Fibroblast of the conjunctiva (primary cell): ENCODE results near the gene FAM156B.
"Not testable (repeated sequence)": the region's sequence is repeated elsewhere in the genome, so short reads cannot be mapped to it uniquely, and the experiment has no call there.

ENCODE experiments used
- DNase-seq: peaks from one replicate; pipeline ENCODE4 v3.0.0-alpha.2; 2010; ENCODE audit warnings: low read depth

FAM156B gene, protein sequence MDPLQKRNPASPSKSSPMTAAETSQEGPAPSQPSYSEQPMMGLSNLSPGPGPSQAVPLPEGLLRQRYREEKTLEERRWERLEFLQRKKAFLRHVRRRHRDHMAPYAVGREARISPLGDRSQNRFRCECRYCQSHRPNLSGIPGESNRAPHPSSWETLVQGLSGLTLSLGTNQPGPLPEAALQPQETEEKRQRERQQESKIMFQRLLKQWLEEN

DNA sequence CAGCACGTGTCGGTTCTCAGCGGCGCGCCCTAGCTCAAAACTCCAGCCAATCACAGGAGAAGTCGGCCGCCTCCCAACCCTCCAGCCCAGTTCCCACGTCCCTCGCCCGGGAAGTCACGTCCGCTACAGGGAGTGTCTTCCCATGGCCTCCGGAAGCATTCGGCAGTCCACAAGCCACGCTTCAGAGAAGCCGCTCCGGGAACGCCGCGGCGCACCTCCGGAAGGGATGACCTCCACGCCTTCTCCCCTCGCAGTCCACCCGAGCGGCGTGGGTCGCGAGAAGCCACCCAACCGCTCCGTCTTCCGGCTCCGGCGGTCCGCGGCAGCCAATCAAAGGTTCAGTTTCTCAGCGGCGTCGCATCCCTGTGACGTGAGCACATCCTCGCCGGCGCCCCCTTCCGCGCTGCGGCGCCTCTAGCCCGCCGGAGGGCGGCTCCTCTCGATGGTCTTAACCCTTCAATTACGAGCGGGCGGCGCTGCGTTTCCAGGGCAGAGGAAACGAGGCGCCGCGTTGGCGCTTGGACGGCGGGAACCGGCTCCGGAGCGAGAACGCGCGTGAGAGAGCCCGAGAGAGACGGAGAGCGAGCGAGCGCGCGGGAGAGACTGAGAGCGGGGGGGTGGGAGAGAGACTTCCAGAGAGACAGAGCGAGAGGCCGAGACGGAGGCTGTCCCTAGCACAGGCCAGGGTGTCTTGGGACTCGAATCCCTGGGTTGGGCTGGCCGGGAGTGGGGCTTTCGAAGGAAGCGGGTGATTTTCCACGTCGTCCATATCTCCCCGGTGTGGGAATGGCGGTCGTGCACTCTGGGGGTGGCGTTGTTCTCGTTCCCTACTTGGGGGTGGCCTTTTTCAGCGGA lies at the start of gene FAM156B:
Gene FAM156B, plus strand, starts transcription at position 476 of the 855 bp plus-strand sequence. CDS start 9,896 bp downstream, outside the sequence.
- not testable (repeated sequence) for DNase-seq

- DNase-seq = no peak
Observed at GRCh38 chrX:52852110-52852860, 44.8 kb upstream of the FAM156B start.

GRCh38 chrX:52856991-52857525 lies 40.1 kb upstream of the FAM156B start:
- not testable (repeated sequence) for DNase-seq

DNA sequence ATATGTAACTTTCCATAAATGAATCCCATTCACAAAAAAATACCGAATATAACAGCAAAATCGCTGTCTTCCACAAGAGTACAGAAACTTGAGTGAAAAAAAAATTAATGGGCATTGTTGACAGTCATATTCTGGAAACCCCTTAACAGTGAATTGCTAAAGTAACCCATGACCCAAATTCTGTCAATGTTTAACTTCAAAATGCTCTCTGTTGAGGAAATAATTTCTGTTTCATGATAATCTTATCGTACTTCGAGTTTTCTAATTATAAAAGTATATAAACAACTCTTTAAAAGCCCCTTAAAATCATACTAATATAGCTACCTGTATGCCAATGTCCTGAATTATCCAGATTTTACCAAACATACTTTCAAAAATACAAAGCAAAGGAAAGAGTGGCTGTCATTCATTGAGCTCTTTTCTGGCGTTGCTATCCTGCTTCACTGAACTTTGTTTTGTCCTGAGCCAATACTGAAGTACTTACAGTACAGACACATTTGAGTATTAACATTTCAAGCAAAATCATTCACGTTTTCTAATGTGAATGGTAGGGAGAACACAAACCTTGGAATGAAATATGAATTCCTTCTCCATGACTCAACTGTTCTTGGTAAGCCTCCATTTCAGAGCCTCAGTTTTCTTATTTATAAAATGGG lies 31.7 kb upstream of the FAM156B start:
- no peak for DNase-seq

DNA sequence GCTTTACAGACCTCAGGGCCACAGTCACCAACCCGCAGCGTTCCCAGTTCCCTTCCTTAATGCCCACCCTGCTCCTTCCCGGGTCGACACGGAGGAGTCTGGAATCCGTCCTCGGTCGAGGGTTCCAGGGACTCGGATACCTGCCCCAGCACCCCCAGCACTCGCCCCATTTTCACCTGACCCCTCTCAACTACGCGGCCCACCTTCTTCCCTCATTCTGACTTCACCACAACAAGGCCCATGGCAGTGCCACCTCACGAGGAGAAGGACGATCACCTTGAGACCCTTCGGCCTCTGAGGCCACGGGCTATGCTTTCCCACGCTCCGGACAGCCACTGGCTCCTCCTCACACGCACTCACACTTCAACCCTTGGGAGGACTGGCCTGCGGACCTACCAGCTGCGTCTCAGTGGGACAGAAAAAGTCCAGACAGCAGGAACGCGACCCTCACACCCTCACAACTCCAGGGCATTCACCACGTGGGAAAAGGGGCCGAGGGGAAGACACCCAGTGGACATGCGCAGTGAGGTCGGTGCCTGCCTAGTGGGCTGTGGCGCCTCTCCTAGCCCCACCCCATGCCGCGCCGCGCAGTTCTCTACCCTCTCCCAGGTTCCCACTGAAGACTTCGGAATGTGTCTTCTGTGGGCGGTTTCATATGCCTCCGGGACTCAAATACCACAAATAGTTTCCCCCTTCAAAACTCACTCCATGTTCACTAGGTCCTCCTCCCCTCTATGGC lies 29.4 kb upstream of the FAM156B start, which contains the start of gene XAGE3:
Gene XAGE3, minus strand, starts transcription at position 474 of the 739 bp plus-strand sequence. CDS start 950 bp downstream, outside the sequence.
- no peak for DNase-seq

DNA sequence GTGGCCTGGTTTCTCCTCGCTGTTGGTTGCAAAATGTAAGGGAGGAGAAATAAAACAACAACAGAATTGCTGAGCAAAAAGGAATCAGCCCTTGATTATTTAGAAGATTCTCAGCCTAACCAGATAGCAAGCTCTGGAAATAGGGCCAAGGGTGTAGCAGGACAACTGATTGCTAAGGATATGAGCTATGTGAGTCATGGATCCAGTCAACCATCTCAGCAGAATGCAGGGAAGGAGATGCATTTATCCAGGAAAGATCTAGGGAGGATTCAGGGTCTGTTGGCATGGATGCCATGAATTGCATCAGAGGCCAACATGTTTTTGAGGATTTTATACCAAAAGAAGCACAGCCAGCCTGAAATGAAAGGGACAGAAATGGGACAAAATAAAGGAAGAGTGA lies 27.1 kb upstream of the FAM156B start:
- no peak for DNase-seq

GRCh38 chrX:52873825-52874224 lies 23.3 kb upstream of the FAM156B start:
- not testable (repeated sequence) for DNase-seq

DNA sequence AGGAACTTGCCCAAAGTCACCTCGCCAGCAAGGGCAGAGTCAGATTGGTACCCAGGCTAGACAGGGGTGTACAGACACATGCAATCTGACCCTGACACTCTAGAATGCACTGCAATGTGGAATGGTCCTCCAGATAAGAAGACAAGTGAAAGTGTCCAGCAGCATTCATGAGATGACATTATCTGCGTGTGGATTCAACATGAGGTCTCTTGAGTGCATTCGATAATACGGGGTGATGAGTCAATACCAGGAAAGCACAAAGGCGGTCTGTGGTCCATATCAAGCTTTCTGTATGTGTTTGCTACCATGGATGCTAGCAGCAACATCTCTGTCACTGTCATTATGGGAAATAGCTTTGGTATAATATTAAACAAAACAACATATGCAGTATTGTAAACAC lies 22.5 kb upstream of the FAM156B start:
- no peak for DNase-seq

GRCh38 chrX:52875436-52875835 lies 21.7 kb upstream of the FAM156B start:
- not testable (repeated sequence) for DNase-seq

GRCh38 chrX:52876386-52876785 lies 20.7 kb upstream of the FAM156B start:
- DNase-seq = not testable (repeated sequence)

GRCh38 chrX:52887459-52887858 lies 9.7 kb upstream of the FAM156B start:
- not testable (repeated sequence) for DNase-seq

DNA sequence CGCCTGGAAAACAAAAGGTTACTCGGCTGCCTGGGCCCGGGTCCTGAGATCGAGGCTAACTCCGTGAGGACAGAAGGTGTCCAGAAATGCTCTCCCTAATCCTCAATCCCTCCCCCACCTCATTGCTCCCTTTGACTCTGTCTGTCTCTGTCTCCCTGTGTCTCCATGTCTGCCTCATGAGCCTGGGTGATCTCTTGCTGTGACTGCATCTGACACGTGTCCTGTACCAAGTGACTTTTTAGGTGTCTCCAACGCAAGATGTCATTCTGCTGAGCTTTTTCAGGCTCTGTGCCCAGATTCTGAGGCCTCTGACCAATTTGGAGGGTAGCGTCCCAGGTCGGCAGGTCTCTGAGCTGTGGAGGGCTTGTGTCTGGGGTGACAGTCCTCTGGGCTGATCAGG lies 9.0 kb upstream of the FAM156B start:
- not testable (repeated sequence) for DNase-seq

DNA sequence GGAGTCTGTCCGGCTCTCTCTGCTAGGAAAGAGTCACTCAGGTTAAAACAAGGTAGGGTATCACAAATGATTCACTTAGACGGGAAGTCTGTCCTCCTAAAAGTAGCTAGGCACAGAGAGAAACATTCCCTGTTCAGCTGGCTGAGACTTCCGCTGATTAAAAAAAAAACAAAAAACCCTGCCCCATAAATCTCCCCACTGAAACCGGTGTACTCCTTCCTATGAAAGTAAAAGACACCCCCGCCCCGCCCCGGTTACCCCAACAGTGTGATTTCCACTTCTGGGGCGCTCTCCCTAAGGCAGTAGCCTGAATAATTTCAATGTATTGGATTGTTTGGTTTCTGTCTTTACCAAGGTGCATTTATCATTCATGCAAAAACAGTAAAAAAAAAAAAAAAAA lies 692 bp upstream of the FAM156B start:
- not testable (repeated sequence) for DNase-seq

GRCh38 chrX:52905531-52905930 lies 8.4 kb downstream of the FAM156B start:
- DNase-seq = not testable (repeated sequence)

- DNase-seq = not testable (repeated sequence)
Observed at GRCh38 chrX:52906072-52906471, 8.9 kb downstream of the FAM156B start.

- not testable (repeated sequence) for DNase-seq
Observed at GRCh38 chrX:52907137-52907536, 10.0 kb downstream of the FAM156B start.

- DNase-seq = not testable (repeated sequence)
Observed at GRCh38 chrX:52907900-52908299, 10.8 kb downstream of the FAM156B start.

DNA sequence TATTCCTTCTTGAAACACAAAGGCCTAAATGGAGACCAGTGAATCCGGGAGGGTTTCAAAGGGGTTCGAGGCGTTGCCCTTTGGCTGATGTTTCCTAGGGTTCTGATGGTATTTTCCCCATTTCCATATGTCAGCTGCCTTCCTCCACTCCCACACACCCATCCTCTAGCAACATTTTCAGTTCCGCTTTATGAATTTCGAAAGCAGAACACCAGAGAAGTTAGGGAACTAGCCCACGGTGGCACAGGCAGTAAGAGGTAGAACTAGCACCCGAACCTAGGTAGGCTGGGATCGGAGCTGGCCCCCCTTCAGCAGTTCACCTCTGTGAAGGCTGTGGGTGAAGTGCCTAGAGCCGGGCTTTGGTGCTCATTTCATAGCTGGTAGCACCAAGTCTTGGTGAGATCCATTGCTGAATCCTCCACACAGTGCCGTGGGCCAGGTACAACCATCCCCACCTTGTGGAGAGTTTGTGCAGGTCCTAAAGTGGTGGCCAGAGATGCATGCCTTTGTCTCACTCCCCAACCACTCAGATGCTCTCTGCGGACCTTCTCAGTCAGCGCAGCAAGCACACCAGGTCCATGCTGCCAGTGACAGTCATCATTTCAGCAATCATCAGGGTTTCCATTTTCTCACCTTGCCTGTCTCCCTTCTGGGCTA lies 12.3 kb downstream of the FAM156B start:
- not testable (repeated sequence) for DNase-seq

GRCh38 chrX:52913681-52914080 lies 16.6 kb downstream of the FAM156B start:
- not testable (repeated sequence) for DNase-seq

- not testable (repeated sequence) for DNase-seq
Observed at GRCh38 chrX:52914704-52915103, 17.6 kb downstream of the FAM156B start.
